Activated naive CD8-positive, alpha-beta T cell treated with anti-CD3 and anti-CD28 coated beads, Interleukin-2, amount 50 U/mL, for 24 hours (primary cell): ENCODE data around the gene DGKG.

Experiments used
- ATAC-seq: fragments of 150-1000 bp; cut with Tn5 transposase; one replicate; pipeline ENCODE4 v1.10.0; 2021
- DNase-seq: peaks from one replicate; pipeline ENCODE4 v3.0.0; 2021
- H3K27ac Mint-ChIP-seq: one replicate; pipeline ENCODE4 v1.8.0; 2021; ENCODE audit warnings: mild to moderate bottlenecking, mixed read lengths
- H3K27me3 Mint-ChIP-seq: one replicate; pipeline ENCODE4 v1.8.0; 2021; ENCODE audit warnings: mixed read lengths
- H3K36me3 Mint-ChIP-seq: one replicate; pipeline ENCODE4 v1.8.0; 2021; ENCODE audit warnings: low read depth, mixed read lengths
- H3K4me1 Mint-ChIP-seq: one replicate; pipeline ENCODE4 v1.8.0; 2021; ENCODE audit warnings: mixed read lengths
- H3K4me3 Mint-ChIP-seq: one replicate; pipeline ENCODE4 v1.8.0; 2021; ENCODE audit warnings: mild to moderate bottlenecking, moderate library complexity, mixed read lengths
- H3K9me3 Mint-ChIP-seq: one replicate; pipeline ENCODE4 v1.8.0; 2021; ENCODE audit warnings: mixed read lengths

DGKG gene

DNA sequence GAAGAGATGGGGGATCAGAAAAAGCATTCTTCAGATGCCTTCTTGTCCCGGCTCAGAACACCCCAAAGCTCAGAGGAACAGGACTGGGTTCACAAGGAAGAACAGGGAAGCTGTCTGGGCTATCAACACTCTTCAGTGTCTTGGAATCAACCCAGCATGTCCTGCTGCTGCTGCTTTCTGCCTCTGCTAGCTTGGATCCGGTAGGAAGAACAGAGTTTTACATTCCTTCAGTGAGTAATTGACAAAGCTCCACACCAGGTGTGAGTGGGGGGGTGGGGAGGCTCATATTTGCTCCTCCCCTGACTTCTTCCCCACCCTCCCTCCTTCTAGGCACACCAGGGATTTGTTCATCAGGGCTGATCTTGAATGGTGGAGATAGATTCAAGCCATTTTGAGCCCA is 240.1 kb downstream of the DGKG start:
- Mint-ChIP-seq H3K4me1 (no peaks in the 10 kb centered on the region), H3K4me3 (no peak overlapping the region), H3K27ac (no peak overlapping the region), H3K36me3 (no peaks in the 10 kb centered on the region), H3K27me3 (peaks cover 43% of the 10 kb centered on the region), H3K9me3 (no peaks in the 10 kb centered on the region)
- DNase-seq (no peak), ATAC-seq (no peak)

GRCh38 chr3:186121278-186121677 is 240.8 kb downstream of the DGKG start:
- H3K9me3 Mint-ChIP-seq: no peaks in the 10 kb centered on the region
- ATAC-seq: no peak
- H3K4me3 Mint-ChIP-seq: no peak overlapping the region
- no peak for DNase-seq
- H3K27me3 Mint-ChIP-seq: peaks cover 49% of the 10 kb centered on the region
- H3K36me3 Mint-ChIP-seq: no peaks in the 10 kb centered on the region
- H3K4me1 Mint-ChIP-seq: no peaks in the 10 kb centered on the region
- no peak overlapping the region for H3K27ac Mint-ChIP-seq

GRCh38 chr3:186119499-186119898 is 242.5 kb downstream of the DGKG start:
- Mint-ChIP-seq H3K9me3 (no peaks in the 10 kb centered on the region), H3K36me3 (no peaks in the 10 kb centered on the region), H3K4me3 (no peak overlapping the region), H3K27ac (no peak overlapping the region), H3K27me3 (peaks cover 59% of the 10 kb centered on the region), H3K4me1 (no peaks in the 10 kb centered on the region)
- ATAC-seq: no peak
- no peak for DNase-seq

GRCh38 chr3:186118692-186119091 is 243.3 kb downstream of the DGKG start:
- Mint-ChIP-seq H3K36me3 (no peaks in the 10 kb centered on the region), H3K27me3 (peaks cover 63% of the 10 kb centered on the region), H3K27ac (no peak overlapping the region), H3K4me1 (no peaks in the 10 kb centered on the region), H3K4me3 (no peak overlapping the region), H3K9me3 (no peaks in the 10 kb centered on the region)
- ATAC-seq (no peak), DNase-seq (no peak)

DNA sequence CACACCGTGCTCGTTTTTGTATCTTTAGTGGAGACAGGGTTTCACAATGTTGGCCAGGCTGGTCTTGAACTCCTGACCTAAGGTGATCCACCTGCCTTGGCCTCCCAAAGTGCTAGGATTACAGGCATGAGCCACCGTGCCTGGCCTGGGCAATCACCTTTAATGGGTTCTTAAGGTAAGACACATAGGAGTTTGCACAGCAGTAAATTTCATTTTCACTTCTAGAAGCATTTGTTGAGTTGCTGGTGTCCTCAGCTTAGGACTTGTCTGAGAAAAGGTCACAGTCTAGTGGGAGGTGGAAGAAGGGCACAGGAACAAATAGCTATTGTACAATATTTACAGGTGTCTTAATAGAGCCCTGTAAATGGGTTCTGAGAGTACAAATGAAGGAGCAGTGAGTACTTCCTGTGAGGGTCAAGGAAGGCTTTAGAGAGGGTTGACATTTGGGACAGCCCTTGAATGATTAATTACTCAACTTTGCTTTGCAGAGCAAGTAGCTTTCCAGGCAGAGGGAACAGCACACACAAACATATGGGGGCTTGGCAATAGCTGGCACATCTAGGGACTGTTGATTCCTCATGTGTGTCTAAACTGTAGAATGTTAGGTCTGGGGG is 244.4 kb downstream of the DGKG start:
- Mint-ChIP-seq H3K27me3 (peaks cover 64% of the 10 kb centered on the region), H3K9me3 (no peaks in the 10 kb centered on the region), H3K4me1 (no peaks in the 10 kb centered on the region), H3K36me3 (no peaks in the 10 kb centered on the region), H3K27ac (no peak overlapping the region), H3K4me3 (no peak overlapping the region)
- DNase-seq: no peak
- no peak for ATAC-seq

DNA sequence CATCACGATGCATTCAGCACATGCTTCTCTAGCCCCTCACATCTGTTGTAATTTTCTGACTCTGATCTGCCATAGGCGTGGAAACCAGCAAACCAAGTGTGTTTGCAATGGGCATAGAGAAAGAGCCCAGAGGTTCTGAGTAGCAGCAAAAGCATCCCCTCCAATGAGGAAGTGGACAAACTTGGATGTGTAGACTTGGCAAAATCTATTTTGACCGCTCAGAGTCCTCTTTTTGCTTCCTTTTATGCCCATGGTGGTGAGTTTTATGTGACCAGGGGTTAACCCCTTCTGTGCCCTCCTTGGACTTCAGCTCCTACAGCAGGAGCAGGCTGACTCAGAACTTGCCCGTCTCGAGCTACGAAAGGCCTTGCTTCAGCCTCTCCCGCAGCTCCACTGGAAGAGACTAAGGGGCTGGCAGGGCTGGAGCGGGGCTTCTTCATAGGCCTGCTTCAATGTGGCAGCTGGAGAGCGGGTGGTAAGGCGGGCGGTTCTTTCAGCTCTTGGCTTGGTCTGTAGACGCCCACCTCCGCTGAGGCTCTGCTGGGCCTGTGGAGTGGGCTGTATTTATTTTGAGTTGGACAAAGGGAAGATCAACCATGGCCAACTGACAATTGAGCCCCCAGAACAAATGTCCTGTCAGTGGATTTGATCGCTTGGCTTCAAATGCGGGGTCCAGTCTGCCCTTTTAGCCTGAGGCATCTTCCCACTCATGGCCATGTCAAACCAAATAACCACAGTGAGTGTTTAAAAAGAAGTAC is 246.6 kb downstream of the DGKG start:
- no peaks in the 10 kb centered on the region for H3K36me3 Mint-ChIP-seq
- DNase-seq (no peak), ATAC-seq (no peak)
- H3K27me3 Mint-ChIP-seq: peaks cover 78% of the 10 kb centered on the region
- no peak overlapping the region for H3K27ac Mint-ChIP-seq
- H3K4me3 Mint-ChIP-seq: no peak overlapping the region
- no peaks in the 10 kb centered on the region for H3K9me3 Mint-ChIP-seq
- peaks cover 9% of the 10 kb centered on the region for H3K4me1 Mint-ChIP-seq

DNA sequence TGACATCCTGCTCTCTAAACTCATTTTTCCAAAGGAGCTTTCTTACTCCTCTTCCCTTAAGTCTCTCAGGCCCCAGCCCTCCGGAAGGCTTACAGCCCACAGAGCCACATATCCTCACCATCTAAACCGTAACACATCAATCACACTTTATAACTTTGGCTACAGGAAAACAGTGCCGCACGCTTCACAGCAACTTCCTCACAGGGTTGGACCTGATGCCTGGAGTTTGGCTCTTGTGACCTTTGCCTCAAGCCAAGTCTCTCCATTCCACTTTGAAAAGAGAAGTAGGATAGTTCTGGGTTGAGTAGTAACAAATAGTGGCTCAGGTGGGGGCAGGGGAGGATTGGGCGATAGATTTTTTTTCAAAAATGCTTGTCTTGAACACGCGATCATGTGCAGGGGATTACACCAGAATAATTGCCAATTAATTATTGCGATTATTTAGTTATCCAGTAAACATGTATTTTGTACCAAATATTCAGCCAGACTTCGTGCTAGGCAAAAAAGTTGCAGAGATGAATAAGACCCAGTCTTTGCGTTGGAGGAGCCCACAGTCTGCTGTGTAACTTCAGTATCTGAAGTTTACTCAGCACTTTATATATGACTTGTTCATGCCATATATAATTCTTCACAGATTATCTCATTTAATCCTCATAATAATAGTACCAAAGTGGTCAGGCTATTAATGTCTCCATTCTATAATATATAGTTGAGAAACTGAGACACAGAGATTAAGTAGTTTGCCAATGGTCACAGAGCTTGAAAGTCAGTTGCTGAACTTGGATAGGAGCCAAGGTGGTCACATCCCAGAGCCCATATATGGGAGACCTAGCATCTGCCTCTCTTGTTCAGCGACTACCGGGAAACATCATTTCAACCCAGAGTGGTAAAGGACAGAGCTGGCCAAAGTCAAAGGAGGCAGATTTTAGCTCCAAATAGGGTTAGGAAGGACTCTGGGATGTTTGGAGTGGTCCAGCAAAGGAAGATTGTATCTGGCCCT is 250.8 kb downstream of the DGKG start:
- ATAC-seq: no peak
- no peak for DNase-seq
- no peak overlapping the region for H3K27ac Mint-ChIP-seq
- peaks cover 35% of the 10 kb centered on the region for H3K4me1 Mint-ChIP-seq
- peaks cover 3% of the 10 kb centered on the region for H3K36me3 Mint-ChIP-seq
- H3K27me3 Mint-ChIP-seq: peaks cover 80% of the 10 kb centered on the region
- no peaks in the 10 kb centered on the region for H3K9me3 Mint-ChIP-seq
- H3K4me3 Mint-ChIP-seq: peak overlapping the region; percentile 37

- H3K27me3 Mint-ChIP-seq: peaks cover 82% of the 10 kb centered on the region
- peak overlapping the region; percentile 85 for H3K4me3 Mint-ChIP-seq
- ATAC-seq (no peak), DNase-seq (no peak)
- H3K27ac Mint-ChIP-seq: no peak overlapping the region
- peaks cover 35% of the 10 kb centered on the region for H3K4me1 Mint-ChIP-seq
- no peaks in the 10 kb centered on the region for H3K9me3 Mint-ChIP-seq
- H3K36me3 Mint-ChIP-seq: peaks cover 3% of the 10 kb centered on the region
These were observed 251.9 kb downstream of the DGKG start for GRCh38 chr3:186109897-186110803.

DNA sequence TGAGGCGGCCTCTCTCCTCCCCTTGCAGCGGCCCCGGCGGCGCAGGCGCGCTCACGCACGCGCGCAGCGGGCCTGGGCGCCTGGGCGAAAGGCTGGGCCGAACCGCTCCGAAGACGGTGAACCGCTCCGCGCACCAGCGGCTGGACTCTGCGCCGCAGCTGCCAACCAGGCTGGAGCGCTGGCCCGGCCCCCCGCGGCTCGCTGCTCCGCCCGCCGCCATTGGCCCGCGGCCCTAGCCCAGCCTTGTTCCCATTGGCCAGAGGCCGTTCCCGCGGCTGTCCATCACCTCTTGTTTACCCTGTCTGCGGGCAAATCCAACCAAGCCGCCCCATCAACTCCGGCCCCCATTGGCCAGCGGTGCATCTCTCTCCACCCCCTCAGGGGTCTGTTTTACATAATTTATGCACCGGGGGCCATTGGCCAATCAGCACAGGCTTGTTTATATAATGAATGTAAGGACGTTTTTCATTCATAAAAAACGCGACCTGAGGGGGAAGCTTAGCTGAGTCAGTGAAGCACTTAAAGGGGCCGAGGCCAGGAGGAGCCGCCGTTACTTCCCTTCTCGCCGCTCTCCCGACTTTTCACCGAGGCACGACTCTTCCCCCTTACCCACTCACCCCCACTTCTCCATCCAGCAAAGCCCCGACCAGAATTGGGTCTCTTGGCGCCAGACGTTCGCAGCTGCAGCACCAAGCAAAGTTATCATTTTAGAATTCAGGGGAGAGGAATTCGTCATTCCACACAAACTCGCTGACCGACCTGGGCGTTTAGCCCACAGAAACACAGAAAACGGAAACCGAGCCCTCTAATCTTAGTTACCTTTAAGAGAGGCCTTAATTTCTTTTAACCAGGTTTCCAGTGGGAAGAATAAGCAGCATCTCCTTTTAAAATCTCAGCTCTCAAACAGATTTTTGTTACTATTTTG is 252.8 kb downstream of the DGKG start, which contains the start of gene ETV5:
ETV5 (minus strand) TSS at position 149 of the 925 bp plus-strand sequence. CDS start 3,221 bp downstream, outside the sequence.
- peak; percentile 98 for ATAC-seq
- Mint-ChIP-seq H3K36me3 (peaks cover 3% of the 10 kb centered on the region), H3K4me1 (peaks cover 35% of the 10 kb centered on the region), H3K4me3 (peak within 1 kb of the TSS; percentile 85), H3K27ac (peak within 1 kb of the TSS; percentile 88), H3K27me3 (peaks cover 75% of the 10 kb centered on the region), H3K9me3 (no peaks in the 10 kb centered on the region)
- peak; percentile 93 for DNase-seq

- DNase-seq: peak; percentile 33
- no peaks in the 10 kb centered on the region for H3K9me3 Mint-ChIP-seq
These were observed 253.7 kb downstream of the DGKG start for GRCh38 chr3:186108106-186108940.

DNA sequence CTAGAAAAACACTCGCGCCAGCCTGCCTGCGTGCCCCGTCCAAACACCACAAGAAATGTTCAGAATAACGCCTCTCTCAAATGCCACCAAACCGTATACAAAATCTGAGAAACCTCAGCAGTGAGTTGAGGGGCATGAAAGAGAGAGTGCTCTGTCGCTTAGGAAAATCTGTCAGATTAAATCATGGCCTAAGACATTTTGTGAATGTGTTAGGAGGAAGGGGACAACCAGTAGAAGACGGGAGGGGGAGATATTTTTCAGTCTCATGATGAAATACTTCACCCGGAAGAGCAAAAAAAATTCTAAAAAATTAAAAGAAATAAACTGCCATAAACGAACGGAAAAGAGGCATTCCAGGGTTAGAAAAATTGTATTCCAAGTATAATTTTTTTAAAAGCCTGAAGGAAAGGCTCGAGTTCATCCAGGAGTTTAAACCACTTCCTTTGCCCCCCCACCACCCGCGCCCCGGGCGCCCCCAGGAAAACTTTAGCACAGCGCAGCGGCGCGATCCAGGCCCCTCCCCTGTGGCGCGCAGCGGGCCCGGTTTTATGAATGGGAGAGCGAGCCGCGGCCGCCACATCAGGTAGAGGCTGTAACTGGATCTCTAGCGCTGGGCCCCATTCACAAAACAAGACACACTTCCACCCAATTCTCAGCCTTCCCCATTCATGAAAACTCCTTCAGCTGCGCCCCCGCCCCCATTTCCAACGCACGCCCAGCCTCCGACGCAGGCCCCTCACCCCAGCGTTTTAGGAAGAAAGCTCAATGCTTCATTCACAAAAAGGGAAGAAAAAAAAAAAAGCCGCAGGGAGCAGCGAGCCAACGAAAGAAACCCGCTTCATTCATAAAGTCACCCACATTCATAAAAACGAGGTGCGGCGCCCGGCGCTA is 254.6 kb downstream of the DGKG start:
- H3K27ac Mint-ChIP-seq: no peak overlapping the region
- peaks cover 35% of the 10 kb centered on the region for H3K4me1 Mint-ChIP-seq
- no peak for ATAC-seq

More at GRCh38 chr3:186108106-186108940, 253.7 kb downstream of the DGKG start:
- Mint-ChIP-seq H3K27me3 (peaks cover 71% of the 10 kb centered on the region), H3K36me3 (peaks cover 3% of the 10 kb centered on the region), H3K4me3 (peak overlapping the region; percentile 85), H3K27ac (no peak overlapping the region), H3K4me1 (peaks cover 35% of the 10 kb centered on the region)
- no peak for ATAC-seq

More for the DNA sequence above, 254.6 kb downstream of the DGKG start:
- peak; percentile 46 for DNase-seq
- Mint-ChIP-seq H3K4me3 (peak overlapping the region; percentile 85), H3K36me3 (peaks cover 3% of the 10 kb centered on the region), H3K9me3 (no peaks in the 10 kb centered on the region), H3K27me3 (peaks cover 71% of the 10 kb centered on the region)
